WTC11 (cell line): Measurements from ENCODE around the gene DDAH2. TPM values are rescaled to one million over a fixed set of nuclear protein-coding genes. Genes with fewer than 3 reads are reported as not detected.

Source experiments
- ATAC-seq: fragments of 200-7000 bp; cut with Tn5 transposase; 2 replicates; pipeline ENCODE4 v1.10.0; 2021; ENCODE audit warnings: mild to moderate bottlenecking, moderate library complexity
- CTCF ChIA-PET: fragments of 300-600 bp; sonication (Branson Sonifier 250); formaldehyde crosslinking; loops from one replicate; lab custom pipeline; 2021; ENCODE audit warnings: antibody characterized with exemption; lab: Charles Lee
- POLR2A ChIA-PET: fragments of 350-600 bp; sonication (Branson Sonifier 250); formaldehyde crosslinking; loops from one replicate; lab custom pipeline; 2021; ENCODE audit warnings: antibody characterized with exemption; lab: Charles Lee
- DNase-seq: peaks from one replicate; pipeline ENCODE4 v3.0.0; 2021; ENCODE audit warnings: low spot score
- H3K27ac Mint-ChIP-seq: 2 replicates; pipeline ENCODE4 v1.8.0; 2021; ENCODE audit warnings: mixed read lengths
- H3K27me3 Mint-ChIP-seq: 2 replicates; pipeline ENCODE4 v1.8.0; 2021; ENCODE audit warnings: low read depth, mild to moderate bottlenecking, moderate library complexity, mixed read lengths
- H3K36me3 Mint-ChIP-seq: 2 replicates; pipeline ENCODE4 v1.8.0; 2021; ENCODE audit warnings: mixed read lengths
- H3K4me1 Mint-ChIP-seq: 2 replicates; pipeline ENCODE4 v1.8.0; 2022; ENCODE audit warnings: mixed read lengths
- H3K4me3 Mint-ChIP-seq: 2 replicates; pipeline ENCODE4 v1.8.0; 2021; ENCODE audit warnings: mild to moderate bottlenecking, moderate library complexity, mixed read lengths
- H3K9me3 Mint-ChIP-seq: 2 replicates; pipeline ENCODE4 v1.8.0; 2021; ENCODE audit warnings: mixed read lengths
- ATF1 ChIP-seq: sonication (generic); formaldehyde crosslinking; IDR thresholded peaks from 2 replicates; pipeline ENCODE4 v1.8.1; 2023; ENCODE audit warnings: mild to moderate bottlenecking, moderate library complexity, missing genetic modification reagents
- CREB1 ChIP-seq: sonication (generic); formaldehyde crosslinking; IDR thresholded peaks from 2 replicates; pipeline ENCODE4 v1.8.0; 2023; ENCODE audit warnings: mild to moderate bottlenecking, missing genetic modification reagents
- CREM ChIP-seq: sonication (generic); formaldehyde crosslinking; IDR thresholded peaks from 2 replicates; pipeline ENCODE4 v1.8.1; 2022; ENCODE audit warnings: mild to moderate bottlenecking, missing genetic modification reagents, moderate library complexity
- ELF4 ChIP-seq: sonication (generic); formaldehyde crosslinking; IDR thresholded peaks from 2 replicates; pipeline ENCODE4 v1.8.1; 2022; ENCODE audit warnings: low read depth, mild to moderate bottlenecking, moderate library complexity, missing genetic modification reagents
- EMX1 ChIP-seq: fragments of 250-450 bp; sonication (Bioruptor Pico); IDR thresholded peaks from 2 replicates; pipeline ENCODE4 v1.8.0; 2021; ENCODE audit warnings: mild to moderate bottlenecking
- ETV6 ChIP-seq: sonication (generic); formaldehyde crosslinking; IDR thresholded peaks from 2 replicates; pipeline ENCODE4 v1.8.1; 2022; ENCODE audit warnings: mild to moderate bottlenecking, missing genetic modification reagents
- NFE2L1 ChIP-seq: sonication (generic); formaldehyde crosslinking; IDR thresholded peaks from 2 replicates; pipeline ENCODE4 v1.8.1; 2023; ENCODE audit warnings: missing genetic modification reagents
- NFYB ChIP-seq: sonication (generic); formaldehyde crosslinking; conservative IDR thresholded peaks from 2 replicates; pipeline ENCODE4 v1.8.0; 2022; ENCODE audit warnings: low read depth, missing genetic modification reagents
- SMAD3 ChIP-seq: sonication (generic); formaldehyde crosslinking; IDR thresholded peaks from 2 replicates; pipeline ENCODE4 v1.8.0; 2022; ENCODE audit warnings: missing genetic modification reagents, mild to moderate bottlenecking, borderline replicate concordance
- SMAD4 ChIP-seq: sonication (generic); formaldehyde crosslinking; IDR thresholded peaks from 2 replicates; pipeline ENCODE4 v1.8.0; 2022; ENCODE audit warnings: mild to moderate bottlenecking, missing genetic modification reagents
- TEAD4 ChIP-seq: sonication (generic); formaldehyde crosslinking; IDR thresholded peaks from 2 replicates; pipeline ENCODE4 v1.8.0; 2022; ENCODE audit warnings: mild to moderate bottlenecking, missing genetic modification reagents
- ZBTB21 ChIP-seq: sonication (generic); formaldehyde crosslinking; IDR thresholded peaks from 2 replicates; pipeline ENCODE4 v1.8.1; 2023; ENCODE audit warnings: mild to moderate bottlenecking, missing genetic modification reagents, borderline replicate concordance
- ZNF138 ChIP-seq: sonication (generic); formaldehyde crosslinking; conservative IDR thresholded peaks from 2 replicates; pipeline ENCODE4 v1.8.1; 2022; ENCODE audit warnings: mild to moderate bottlenecking, moderate library complexity, missing genetic modification reagents
- ZNF423 ChIP-seq: fragments of 250-450 bp; sonication (Bioruptor Pico); IDR thresholded peaks from 2 replicates; pipeline ENCODE4 v2.1.2; 2022; ENCODE audit warnings: mild to moderate bottlenecking, moderate library complexity
- ZNF671 ChIP-seq: fragments of 250-450 bp; sonication (Bioruptor Pico); IDR thresholded peaks from 2 replicates; pipeline ENCODE4 v1.8.0; 2021; ENCODE audit warnings: mild to moderate bottlenecking
- total RNA-seq: library from RNA; stranded (reverse); gene quantifications from 3 replicates; pipeline ENCODE4 v1.2.3, GENCODE V29; 2021
- TF ChIP-seq, protein P1 (sequence below): sonication (generic); formaldehyde crosslinking; IDR thresholded peaks from 2 replicates; pipeline ENCODE4 v1.8.1; 2022; ENCODE audit warnings: low read depth, mild to moderate bottlenecking, moderate library complexity, missing genetic modification reagents, borderline replicate concordance
- TF ChIP-seq, protein P2 (sequence below): fragments of 250-450 bp; sonication (Bioruptor Pico); IDR thresholded peaks from 2 replicates; pipeline ENCODE4 v1.9.0; 2021; ENCODE audit warnings: mild to moderate bottlenecking
- TF ChIP-seq, protein P3 (sequence below): sonication (generic); formaldehyde crosslinking; conservative IDR thresholded peaks from 2 replicates; pipeline ENCODE4 v1.8.1; 2022; ENCODE audit warnings: mild to moderate bottlenecking, missing genetic modification reagents
- TF ChIP-seq, protein P4 (sequence below): sonication (generic); formaldehyde crosslinking; IDR thresholded peaks from 2 replicates; pipeline ENCODE4 v1.8.1; 2023; ENCODE audit warnings: mild to moderate bottlenecking, moderate library complexity, missing genetic modification reagents
- TF ChIP-seq, protein P5 (sequence below): sonication (generic); formaldehyde crosslinking; conservative IDR thresholded peaks from 2 replicates; pipeline ENCODE4 v1.8.1; 2023; ENCODE audit warnings: mild to moderate bottlenecking, low read depth, missing genetic modification reagents, moderate library complexity
- TF ChIP-seq, protein P6 (sequence below): sonication (generic); formaldehyde crosslinking; IDR thresholded peaks from 2 replicates; pipeline ENCODE4 v1.8.0; 2023; ENCODE audit warnings: missing genetic modification reagents
- TF ChIP-seq, protein P7 (sequence below): fragments of 200-600 bp; IDR thresholded peaks from 2 replicates; pipeline ENCODE4 v1.8.0; 2022; ENCODE audit warnings: antibody characterized with exemption
- TF ChIP-seq, protein P8 (sequence below): fragments of 250-450 bp; sonication (Bioruptor Pico); IDR thresholded peaks from 2 replicates; pipeline ENCODE4 v1.9.0; 2021; ENCODE audit warnings: moderate library complexity, mild to moderate bottlenecking, inconsistent platforms, borderline replicate concordance

The DDAH2 gene
- total RNA-seq, 1 experiment from 2014 or later = 67.3 TPM

DNA sequence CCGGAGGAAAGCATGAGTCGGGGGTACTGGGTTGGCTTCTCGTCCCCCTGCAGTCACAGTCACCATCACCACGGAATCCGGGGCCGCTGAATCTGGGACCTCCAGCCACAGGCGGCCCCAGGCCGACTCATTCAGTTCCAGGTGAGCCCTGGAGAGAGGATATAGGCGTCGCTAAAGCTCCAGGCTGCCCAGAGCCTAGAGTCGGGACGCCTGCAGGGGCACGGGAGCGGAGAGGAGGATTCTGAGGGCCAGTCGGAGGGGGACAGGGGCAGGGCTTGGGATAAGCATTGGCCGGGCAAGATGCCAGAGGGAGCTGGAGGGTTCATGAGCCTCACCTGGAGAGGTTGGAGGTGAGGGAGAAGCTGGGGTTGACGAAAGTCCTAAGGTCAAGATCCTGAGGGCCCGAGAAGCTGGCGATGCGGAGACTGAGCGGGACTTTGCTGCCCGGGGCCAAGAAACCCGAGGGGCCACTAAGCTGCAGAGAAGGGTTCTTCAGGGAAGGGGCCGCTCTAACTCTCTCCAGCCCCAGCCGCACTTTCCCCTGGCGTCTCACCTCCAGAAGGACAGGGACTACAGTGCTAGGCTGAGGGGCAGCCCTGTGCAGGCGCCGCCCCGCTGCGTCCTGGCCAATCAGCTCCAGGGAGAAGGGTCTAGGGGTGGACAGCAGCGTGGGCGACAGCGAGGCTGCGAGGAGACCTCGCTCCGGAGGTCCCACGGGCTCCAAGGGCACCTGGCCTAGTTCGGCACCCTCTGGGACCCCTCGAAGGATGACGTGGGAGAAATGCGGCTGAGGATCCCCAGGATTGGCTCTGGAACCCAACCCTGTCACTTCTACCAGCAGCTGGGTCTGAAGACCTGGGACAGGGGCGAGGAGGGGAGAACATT is 37.1 kb upstream of the DDAH2 start (continued):
- TF ChIP-seq, protein P1, sequence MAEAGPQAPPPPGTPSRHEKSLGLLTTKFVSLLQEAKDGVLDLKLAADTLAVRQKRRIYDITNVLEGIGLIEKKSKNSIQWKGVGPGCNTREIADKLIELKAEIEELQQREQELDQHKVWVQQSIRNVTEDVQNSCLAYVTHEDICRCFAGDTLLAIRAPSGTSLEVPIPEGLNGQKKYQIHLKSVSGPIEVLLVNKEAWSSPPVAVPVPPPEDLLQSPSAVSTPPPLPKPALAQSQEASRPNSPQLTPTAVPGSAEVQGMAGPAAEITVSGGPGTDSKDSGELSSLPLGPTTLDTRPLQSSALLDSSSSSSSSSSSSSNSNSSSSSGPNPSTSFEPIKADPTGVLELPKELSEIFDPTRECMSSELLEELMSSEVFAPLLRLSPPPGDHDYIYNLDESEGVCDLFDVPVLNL (CRISPR knock-in tag) = no peak
- TF ChIP-seq NFE2L1 (CRISPR knock-in tag) (no peak), ZNF138 (CRISPR knock-in tag) (no peak), SMAD3 (CRISPR knock-in tag) (no peak), ZBTB21 (CRISPR knock-in tag) (no peak)
- TF ChIP-seq, protein P2, sequence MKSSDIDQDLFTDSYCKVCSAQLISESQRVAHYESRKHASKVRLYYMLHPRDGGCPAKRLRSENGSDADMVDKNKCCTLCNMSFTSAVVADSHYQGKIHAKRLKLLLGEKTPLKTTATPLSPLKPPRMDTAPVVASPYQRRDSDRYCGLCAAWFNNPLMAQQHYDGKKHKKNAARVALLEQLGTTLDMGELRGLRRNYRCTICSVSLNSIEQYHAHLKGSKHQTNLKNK = no peak
- TF ChIP-seq, protein P3, sequence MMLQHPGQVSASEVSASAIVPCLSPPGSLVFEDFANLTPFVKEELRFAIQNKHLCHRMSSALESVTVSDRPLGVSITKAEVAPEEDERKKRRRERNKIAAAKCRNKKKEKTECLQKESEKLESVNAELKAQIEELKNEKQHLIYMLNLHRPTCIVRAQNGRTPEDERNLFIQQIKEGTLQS (CRISPR knock-in tag) = no peak
- TF ChIP-seq, protein P4, sequence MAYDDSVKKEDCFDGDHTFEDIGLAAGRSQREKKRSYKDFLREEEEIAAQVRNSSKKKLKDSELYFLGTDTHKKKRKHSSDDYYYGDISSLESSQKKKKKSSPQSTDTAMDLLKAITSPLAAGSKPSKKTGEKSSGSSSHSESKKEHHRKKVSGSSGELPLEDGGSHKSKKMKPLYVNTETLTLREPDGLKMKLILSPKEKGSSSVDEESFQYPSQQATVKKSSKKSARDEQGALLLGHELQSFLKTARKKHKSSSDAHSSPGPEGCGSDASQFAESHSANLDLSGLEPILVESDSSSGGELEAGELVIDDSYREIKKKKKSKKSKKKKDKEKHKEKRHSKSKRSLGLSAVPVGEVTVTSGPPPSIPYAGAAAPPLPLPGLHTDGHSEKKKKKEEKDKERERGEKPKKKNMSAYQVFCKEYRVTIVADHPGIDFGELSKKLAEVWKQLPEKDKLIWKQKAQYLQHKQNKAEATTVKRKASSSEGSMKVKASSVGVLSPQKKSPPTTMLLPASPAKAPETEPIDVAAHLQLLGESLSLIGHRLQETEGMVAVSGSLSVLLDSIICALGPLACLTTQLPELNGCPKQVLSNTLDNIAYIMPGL = no peak
- TF ChIP-seq, all 79 proteins: peak for 5

DNA sequence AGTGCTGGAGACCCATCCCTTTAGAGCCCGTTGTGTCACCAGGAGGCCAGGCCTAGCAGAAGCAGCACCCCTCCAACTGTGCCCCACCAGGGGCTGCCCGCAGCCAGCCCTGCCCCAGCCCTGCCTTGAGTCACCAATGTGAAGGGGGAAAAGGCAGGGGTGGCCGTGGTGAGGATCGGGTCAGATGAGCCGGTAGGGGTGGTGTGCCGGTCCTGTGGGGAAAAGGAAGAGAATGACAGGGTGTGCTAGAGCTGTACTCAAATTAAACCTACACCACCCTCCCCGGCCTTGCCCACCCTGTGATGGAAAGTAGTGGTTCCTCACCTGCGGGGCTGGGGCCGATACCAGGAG is 36.4 kb upstream of the DDAH2 start:
- POLR2A ChIA-PET = interaction anchor here (0.9 to 1.5 kb wide), 3 partner anchors 29 to 73 kb away, joined by 3 to 8 read pairs (median 6); partner anchors contain the start of genes CLIC1 and HSPA1B
- Mint-ChIP-seq H3K36me3 (peaks cover 15% of the 10 kb centered on the region), H3K27ac (no peak overlapping the region), H3K9me3 (no peaks in the 10 kb centered on the region), H3K4me3 (peak overlapping the region; percentile 73), H3K4me1 (peaks cover 23% of the 10 kb centered on the region), H3K27me3 (no peaks in the 10 kb centered on the region; the same call in 1 of the 2 replicates)
- ATAC-seq (no peak), DNase-seq (no peak)
- CTCF ChIA-PET = interaction anchor here (1.0 to 1.8 kb wide), 14 partner anchors 13 to 322 kb away, joined by 3 to 20 read pairs (median 4); partner anchors contain the start of genes DDAH2, LSM2, LY6G5C and NEU1
- no peak for TF ChIP-seq SMAD4 (CRISPR knock-in tag)
- TF ChIP-seq ATF1 (CRISPR knock-in tag) = no peak
- no peak for TF ChIP-seq ELF4 (CRISPR knock-in tag)
- TF ChIP-seq, protein P5, sequence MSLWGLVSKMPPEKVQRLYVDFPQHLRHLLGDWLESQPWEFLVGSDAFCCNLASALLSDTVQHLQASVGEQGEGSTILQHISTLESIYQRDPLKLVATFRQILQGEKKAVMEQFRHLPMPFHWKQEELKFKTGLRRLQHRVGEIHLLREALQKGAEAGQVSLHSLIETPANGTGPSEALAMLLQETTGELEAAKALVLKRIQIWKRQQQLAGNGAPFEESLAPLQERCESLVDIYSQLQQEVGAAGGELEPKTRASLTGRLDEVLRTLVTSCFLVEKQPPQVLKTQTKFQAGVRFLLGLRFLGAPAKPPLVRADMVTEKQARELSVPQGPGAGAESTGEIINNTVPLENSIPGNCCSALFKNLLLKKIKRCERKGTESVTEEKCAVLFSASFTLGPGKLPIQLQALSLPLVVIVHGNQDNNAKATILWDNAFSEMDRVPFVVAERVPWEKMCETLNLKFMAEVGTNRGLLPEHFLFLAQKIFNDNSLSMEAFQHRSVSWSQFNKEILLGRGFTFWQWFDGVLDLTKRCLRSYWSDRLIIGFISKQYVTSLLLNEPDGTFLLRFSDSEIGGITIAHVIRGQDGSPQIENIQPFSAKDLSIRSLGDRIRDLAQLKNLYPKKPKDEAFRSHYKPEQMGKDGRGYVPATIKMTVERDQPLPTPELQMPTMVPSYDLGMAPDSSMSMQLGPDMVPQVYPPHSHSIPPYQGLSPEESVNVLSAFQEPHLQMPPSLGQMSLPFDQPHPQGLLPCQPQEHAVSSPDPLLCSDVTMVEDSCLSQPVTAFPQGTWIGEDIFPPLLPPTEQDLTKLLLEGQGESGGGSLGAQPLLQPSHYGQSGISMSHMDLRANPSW (CRISPR knock-in tag) = no peak
- TF ChIP-seq, protein P6, sequence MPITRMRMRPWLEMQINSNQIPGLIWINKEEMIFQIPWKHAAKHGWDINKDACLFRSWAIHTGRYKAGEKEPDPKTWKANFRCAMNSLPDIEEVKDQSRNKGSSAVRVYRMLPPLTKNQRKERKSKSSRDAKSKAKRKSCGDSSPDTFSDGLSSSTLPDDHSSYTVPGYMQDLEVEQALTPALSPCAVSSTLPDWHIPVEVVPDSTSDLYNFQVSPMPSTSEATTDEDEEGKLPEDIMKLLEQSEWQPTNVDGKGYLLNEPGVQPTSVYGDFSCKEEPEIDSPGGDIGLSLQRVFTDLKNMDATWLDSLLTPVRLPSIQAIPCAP = no peak
- TF ChIP-seq, protein P4 = no peak
- no peak for TF ChIP-seq ETV6 (CRISPR knock-in tag)
- TF ChIP-seq, protein P7, sequence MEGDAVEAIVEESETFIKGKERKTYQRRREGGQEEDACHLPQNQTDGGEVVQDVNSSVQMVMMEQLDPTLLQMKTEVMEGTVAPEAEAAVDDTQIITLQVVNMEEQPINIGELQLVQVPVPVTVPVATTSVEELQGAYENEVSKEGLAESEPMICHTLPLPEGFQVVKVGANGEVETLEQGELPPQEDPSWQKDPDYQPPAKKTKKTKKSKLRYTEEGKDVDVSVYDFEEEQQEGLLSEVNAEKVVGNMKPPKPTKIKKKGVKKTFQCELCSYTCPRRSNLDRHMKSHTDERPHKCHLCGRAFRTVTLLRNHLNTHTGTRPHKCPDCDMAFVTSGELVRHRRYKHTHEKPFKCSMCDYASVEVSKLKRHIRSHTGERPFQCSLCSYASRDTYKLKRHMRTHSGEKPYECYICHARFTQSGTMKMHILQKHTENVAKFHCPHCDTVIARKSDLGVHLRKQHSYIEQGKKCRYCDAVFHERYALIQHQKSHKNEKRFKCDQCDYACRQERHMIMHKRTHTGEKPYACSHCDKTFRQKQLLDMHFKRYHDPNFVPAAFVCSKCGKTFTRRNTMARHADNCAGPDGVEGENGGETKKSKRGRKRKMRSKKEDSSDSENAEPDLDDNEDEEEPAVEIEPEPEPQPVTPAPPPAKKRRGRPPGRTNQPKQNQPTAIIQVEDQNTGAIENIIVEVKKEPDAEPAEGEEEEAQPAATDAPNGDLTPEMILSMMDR = no peak
- TF ChIP-seq, protein P2 = no peak
- no peak for TF ChIP-seq CREM (CRISPR knock-in tag)
- TF ChIP-seq ZNF423 = no peak
- TF ChIP-seq ZNF671 (CRISPR knock-in tag) = no peak
- TF ChIP-seq NFYB = no peak
- TF ChIP-seq EMX1 (CRISPR knock-in tag) = no peak
- TF ChIP-seq, protein P8, sequence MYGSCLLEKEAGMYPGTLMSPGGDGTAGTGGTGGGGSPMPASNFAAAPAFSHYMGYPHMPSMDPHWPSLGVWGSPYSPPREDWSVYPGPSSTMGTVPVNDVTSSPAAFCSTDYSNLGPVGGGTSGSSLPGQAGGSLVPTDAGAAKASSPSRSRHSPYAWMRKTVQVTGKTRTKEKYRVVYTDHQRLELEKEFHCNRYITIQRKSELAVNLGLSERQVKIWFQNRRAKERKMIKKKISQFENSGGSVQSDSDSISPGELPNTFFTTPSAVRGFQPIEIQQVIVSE (CRISPR knock-in tag) = no peak
- no peak for TF ChIP-seq CREB1
- no peak for TF ChIP-seq TEAD4
